Tibial artery (tissue), 4 donors: ENCODE data around the gene SEMA6A.

Experiments used
- DNase-seq, 2 donors: peaks; one replicate each; pipeline ENCODE4 v3.0.0-alpha.2; 2019
- H3K27ac ChIP-seq, 2 donors: fragments of 200-600 bp; sonication (generic) in 1 of 2; 1 replicate in 1 of 2; 2 replicates in 1 of 2; pipeline ENCODE4 v1.5.1; 2018 to 2019; ENCODE audit warnings: mild to moderate bottlenecking in 1 of 2
- H3K27me3 ChIP-seq, 2 donors: fragments of 200-600 bp; sonication (generic) in 1 of 2; one replicate each; pipeline versions ENCODE4 v1.5.1 to v1.6.0; 2016 to 2019
- H3K36me3 ChIP-seq, 3 donors: fragments of 200-600 bp; sonication (generic) in 2 of 3; one replicate each; pipeline ENCODE4 v1.5.1; 2016 to 2019; ENCODE audit warnings: mild to moderate bottlenecking in 2 of 3
- H3K4me1 ChIP-seq, 4 donors: fragments of 200-600 bp; sonication (generic) in 2 of 4; 1 replicate in 3 of 4; 2 replicates in 1 of 4; pipeline ENCODE4 v1.5.1; 2016 to 2019
- H3K4me3 ChIP-seq, 2 donors: fragments of 200-600 bp; sonication (generic) in 1 of 2; 1 replicate in 1 of 2; 2 replicates in 1 of 2; pipeline ENCODE4 v1.5.1; 2018 to 2019; ENCODE audit warnings: mild to moderate bottlenecking in 2 of 2
- H3K9me3 ChIP-seq, 3 donors: fragments of 200-600 bp; sonication (generic) in 1 of 3; one replicate each; pipeline ENCODE4 v1.5.1; 2016 to 2019
- CTCF ChIP-seq, 2 experiments: fragments of 200-600 bp in 1 of 2; fragments of 450-650 bp in 1 of 2; IDR thresholded peaks; one replicate each; pipeline ENCODE4 v1.5.1; 2017 to 2019; ENCODE audit warnings: antibody characterized with exemption in 2 of 2, mild to moderate bottlenecking in 1 of 2, moderate library complexity in 1 of 2
- intact Hi-C: fragments of 100-400 bp; cut with DNase I; formaldehyde crosslinking; loops from one replicate; pipeline ENCODE4 v1.15.0; 2023; ENCODE audit warnings: low total_unique reads

The SEMA6A gene

GRCh38 chr5:116576053-116576713 lies 1.6 kb upstream of the SEMA6A start:
- Histone ChIP-seq H3K9me3 (no peaks in the 10 kb centered on the region), H3K36me3 (no peaks in the 10 kb centered on the region), H3K4me3 (peak overlapping the region; percentile 61 to 73), H3K4me1 (peaks cover 0 to 43% (median 36%) of the 10 kb centered on the region in 4 donors), H3K27ac (peak overlapping the region in 1 of 2 donors; percentile 23), H3K27me3 (peaks cover 0 to 25% of the 10 kb centered on the region in 2 donors)
- TF ChIP-seq CTCF (IDR thresholded peaks at IDR 0.05), result peak; percentile 59 to 88
- peak; percentile 40 to 72 for DNase-seq
- intact Hi-C loops, result loop anchor here (10.0 kb wide), 1 partner anchor 189 kb away; no protein-coding TSS in a partner anchor

DNA sequence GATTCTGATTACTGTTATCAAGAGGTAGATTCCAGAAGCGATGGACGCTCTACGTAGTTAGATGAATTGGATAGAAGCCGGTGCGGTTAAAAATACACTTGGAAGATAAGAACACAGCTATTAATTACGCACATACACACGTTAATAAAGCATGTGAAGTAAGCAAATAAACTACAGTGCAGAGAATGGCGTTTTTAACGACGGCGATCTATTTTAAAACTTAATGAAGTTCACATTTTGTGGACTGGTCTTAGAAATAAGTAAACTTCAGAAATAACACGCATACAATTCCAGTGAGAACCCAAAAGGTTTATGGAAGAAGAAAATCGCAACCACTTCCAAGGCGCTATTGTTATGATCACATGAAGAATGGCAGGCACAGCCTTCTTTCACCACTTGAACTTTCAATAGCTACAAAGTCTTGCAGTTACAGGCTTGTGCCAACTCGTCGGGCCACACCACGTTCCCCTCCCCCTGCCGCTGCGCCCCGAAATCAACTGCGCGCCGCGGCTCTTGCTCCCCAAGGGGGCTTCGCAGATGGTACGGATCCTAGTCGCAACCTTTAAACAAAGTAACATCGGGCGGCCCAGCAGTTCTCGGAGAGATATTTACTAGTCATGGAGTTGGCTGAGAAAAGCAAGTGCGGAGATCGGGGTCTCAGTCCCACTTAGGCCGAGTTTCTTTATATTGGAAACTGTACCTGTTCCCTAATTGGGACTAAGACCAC lies 866 bp upstream of the SEMA6A start:
- H3K27ac ChIP-seq, result peak overlapping the region; percentile 23 to 44
- H3K4me1 ChIP-seq, result peaks cover 0 to 43% (median 36%) of the 10 kb centered on the region in 4 donors
- intact Hi-C loops, result loop anchor here (10.0 kb wide), 1 partner anchor 189 kb away; no protein-coding TSS in a partner anchor
- H3K36me3 ChIP-seq, result no peaks in the 10 kb centered on the region
- DNase-seq, result peak; percentile 23 to 65
- H3K9me3 ChIP-seq, result no peaks in the 10 kb centered on the region
- peak overlapping the region; percentile 61 to 73 for H3K4me3 ChIP-seq
- H3K27me3 ChIP-seq, result peaks cover 0 to 29% of the 10 kb centered on the region in 2 donors
- no peak for TF ChIP-seq CTCF (IDR thresholded peaks at IDR 0.05)

- peak overlapping the region; percentile 61 to 73 for H3K4me3 ChIP-seq
- H3K27me3 ChIP-seq, result peaks cover 0 to 42% of the 10 kb centered on the region in 2 donors
- TF ChIP-seq CTCF (IDR thresholded peaks at IDR 0.05), result no peak
- no peaks in the 10 kb centered on the region for H3K36me3 ChIP-seq
- intact Hi-C loops, result loop anchor here (10.0 kb wide), 1 partner anchor 191 kb away; no protein-coding TSS in a partner anchor
- DNase-seq, result peak; percentile 21 to 62
- H3K9me3 ChIP-seq, result no peaks in the 10 kb centered on the region
- H3K27ac ChIP-seq, result peak overlapping the region; percentile 23 to 44
- H3K4me1 ChIP-seq, result peaks cover 0 to 43% (median 36%) of the 10 kb centered on the region in 4 donors
These were observed 789 bp downstream of the SEMA6A start for GRCh38 chr5:116573702-116574366.

DNA sequence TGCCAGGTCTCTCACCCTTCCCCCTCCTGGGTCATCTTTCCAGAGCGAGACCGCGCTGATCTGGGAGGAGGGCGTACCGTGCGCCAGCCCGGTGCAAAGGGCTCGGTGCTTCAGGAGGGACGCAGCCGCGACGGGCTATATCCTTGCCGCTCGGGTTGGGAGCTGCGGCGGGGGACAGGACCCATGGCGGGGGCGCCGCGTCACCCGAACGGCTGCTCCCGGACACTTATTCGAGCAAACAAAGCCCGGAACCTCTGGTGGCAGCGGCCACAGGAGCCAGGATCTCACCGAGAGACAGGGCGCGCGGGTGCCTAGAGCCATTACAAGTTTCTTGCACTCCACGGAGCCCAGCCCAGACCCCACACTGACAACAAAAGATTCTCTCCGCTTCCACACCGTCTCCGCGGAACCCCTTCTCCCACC lies 1.3 kb downstream of the SEMA6A start:
- TF ChIP-seq CTCF (IDR thresholded peaks at IDR 0.05), result no peak
- Histone ChIP-seq H3K27ac (no peak overlapping the region), H3K4me1 (peaks cover 0 to 43% (median 36%) of the 10 kb centered on the region in 4 donors), H3K36me3 (no peaks in the 10 kb centered on the region), H3K27me3 (peaks cover 0 to 42% of the 10 kb centered on the region in 2 donors), H3K9me3 (no peaks in the 10 kb centered on the region), H3K4me3 (peak overlapping the region; percentile 61 to 73)
- DNase-seq, result peak; percentile 23 to 65
- intact Hi-C loops, result loop anchor here (10.0 kb wide), 1 partner anchor 192 kb away; no protein-coding TSS in a partner anchor
